Activated CD8-positive, alpha-beta memory T cell treated with anti-CD3 and anti-CD28 coated beads for 36 hours (primary cell): ENCODE data around the gene LTA. TPM values are rescaled to one million over a fixed set of nuclear protein-coding genes. Genes with fewer than 3 reads are reported as not detected.

ENCODE experiments used
- CTCF ChIA-PET: fragments of 350-600 bp; sonication (Branson Sonifier 250); formaldehyde crosslinking; loops from one replicate; lab custom pipeline; 2021; ENCODE audit warnings: antibody characterized with exemption; lab: Charles Lee
- POLR2A ChIA-PET: fragments of 350-600 bp; sonication (Branson Sonifier 250); formaldehyde crosslinking; loops from one replicate; lab custom pipeline; 2021; ENCODE audit warnings: antibody characterized with exemption; lab: Charles Lee
- total RNA-seq, 2 experiments: library from RNA; stranded (reverse); gene quantifications; one replicate each; pipeline ENCODE4 v1.2.3, GENCODE V29; 2021

LTA gene, protein sequence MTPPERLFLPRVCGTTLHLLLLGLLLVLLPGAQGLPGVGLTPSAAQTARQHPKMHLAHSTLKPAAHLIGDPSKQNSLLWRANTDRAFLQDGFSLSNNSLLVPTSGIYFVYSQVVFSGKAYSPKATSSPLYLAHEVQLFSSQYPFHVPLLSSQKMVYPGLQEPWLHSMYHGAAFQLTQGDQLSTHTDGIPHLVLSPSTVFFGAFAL
- total RNA-seq, result 100 to 1,000 TPM; 702 to 706 TPM

DNA sequence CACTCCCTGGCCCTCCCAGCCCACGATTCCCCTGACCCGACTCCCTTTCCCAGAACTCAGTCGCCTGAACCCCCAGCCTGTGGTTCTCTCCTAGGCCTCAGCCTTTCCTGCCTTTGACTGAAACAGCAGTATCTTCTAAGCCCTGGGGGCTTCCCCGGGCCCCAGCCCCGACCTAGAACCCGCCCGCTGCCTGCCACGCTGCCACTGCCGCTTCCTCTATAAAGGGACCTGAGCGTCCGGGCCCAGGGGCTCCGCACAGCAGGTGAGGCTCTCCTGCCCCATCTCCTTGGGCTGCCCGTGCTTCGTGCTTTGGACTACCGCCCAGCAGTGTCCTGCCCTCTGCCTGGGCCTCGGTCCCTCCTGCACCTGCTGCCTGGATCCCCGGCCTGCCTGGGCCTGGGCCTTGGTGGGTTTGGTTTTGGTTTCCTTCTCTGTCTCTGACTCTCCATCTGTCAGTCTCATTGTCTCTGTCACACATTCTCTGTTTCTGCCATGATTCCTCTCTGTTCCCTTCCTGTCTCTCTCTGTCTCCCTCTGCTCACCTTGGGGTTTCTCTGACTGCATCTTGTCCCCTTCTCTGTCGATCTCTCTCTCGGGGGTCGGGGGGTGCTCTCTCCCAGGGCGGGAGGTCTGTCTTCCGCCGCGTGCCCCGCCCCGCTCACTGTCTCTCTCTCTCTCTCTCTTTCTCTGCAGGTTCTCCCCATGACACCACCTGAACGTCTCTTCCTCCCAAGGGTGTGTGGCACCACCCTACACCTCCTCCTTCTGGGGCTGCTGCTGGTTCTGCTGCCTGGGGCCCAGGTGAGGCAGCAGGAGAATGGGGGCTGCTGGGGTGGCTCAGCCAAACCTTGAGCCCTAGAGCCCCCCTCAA is at the start of gene LTA:
TSS of gene LTA (plus strand) at position 249 of the 871 bp plus-strand sequence. CDS start at position 703, 454 bp downstream.
- ChIA-PET CTCF (interaction anchor here (1.0 to 9.0 kb wide), 8 partner anchors 8 to 26 kb away, joined by 4 to 80 read pairs (median 22); partner anchors contain the start of genes ATP6V1G2, LST1 and NFKBIL1), POLR2A (interaction anchor here (0.7 to 4.8 kb wide), 2 partner anchors 13 to 77 kb away, joined by 4 to 41 read pairs; no protein-coding TSS in a partner anchor)

DNA sequence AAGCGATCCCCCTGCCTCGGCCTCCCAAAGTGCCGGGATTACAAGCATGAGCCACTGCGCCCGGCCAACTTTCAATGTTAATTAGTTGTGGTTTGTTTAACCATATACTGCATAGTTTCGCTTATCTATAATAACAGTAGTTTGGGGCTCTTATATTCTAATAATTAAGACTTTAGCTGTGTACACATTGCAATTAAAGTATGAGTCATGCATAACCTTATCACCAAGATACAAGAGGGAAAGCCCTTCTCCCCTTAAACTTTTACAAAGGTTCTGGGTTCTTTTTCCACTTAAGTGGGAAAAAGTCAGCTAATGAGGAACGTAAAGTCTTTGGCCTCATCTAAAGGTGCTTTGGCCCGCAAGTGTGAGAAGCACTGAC is 46.5 kb upstream of the LTA start:
- POLR2A ChIA-PET, result interaction anchor here (0.7 kb wide), 1 partner anchor 8 kb away, joined by 9 read pairs; no protein-coding TSS in a partner anchor
- CTCF ChIA-PET, result no interaction called here

DNA sequence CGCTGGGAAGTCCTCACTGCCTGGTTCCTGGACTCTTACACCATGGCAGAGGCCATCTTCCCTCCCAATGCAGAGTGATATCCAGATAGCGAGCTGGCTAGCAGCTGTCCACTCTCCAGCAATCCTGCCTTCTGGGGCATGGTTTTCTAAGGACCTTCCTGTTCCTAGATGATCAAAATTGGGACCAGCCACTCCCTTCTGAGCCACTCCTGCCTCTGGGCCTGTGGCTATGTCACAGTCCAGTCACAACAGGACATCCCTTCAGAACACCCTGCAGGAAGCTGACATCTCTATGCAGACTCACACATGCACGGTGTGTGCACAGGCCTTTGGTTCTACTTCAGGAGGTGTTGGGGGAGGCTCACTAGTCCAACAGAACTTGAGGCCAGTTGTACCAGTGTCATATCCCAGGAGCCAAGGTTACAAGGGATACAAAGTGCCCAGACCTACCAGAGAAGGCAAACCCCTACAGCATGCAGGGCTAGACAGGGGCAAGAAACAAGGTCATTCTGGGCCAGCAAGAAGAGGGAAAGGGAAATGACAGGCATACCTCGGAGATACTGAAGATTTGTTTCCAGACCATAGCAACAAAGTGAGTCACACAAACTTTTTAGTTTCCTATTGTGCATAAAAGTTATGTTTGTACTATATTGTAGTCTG is 46.0 kb upstream of the LTA start:
- CTCF ChIA-PET, result no interaction called here

DNA sequence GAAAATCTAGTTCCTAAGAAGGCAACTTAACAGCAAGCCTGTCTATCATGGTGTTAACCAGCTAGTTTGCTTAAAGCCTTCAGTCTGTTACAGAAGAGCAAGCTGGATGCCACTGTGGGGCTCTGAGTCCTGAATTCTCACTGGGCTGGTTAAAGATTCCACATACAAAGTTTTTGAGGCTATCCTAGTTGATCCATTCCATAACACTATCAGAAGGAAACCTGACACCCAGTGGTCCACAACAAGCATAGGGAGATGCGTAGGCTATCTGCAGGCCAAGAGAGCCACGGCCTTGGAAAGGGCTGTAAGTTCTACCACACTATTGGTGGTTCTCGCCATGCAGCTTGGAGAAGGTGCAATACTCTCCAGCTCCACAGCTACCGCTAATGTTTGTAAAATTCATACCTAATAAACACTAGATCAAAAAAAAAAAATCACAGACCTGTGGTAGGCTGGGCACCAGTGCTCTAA is 43.7 kb upstream of the LTA start:
- POLR2A ChIA-PET, result no interaction called here
- CTCF ChIA-PET, result interaction anchor here (1.2 kb wide), 1 partner anchor 13 kb away, joined by 4 read pairs; the partner anchor contains the start of gene DDX39B

More for the DNA sequence above, 46.0 kb upstream of the LTA start:
- POLR2A ChIA-PET, result no interaction called here

DNA sequence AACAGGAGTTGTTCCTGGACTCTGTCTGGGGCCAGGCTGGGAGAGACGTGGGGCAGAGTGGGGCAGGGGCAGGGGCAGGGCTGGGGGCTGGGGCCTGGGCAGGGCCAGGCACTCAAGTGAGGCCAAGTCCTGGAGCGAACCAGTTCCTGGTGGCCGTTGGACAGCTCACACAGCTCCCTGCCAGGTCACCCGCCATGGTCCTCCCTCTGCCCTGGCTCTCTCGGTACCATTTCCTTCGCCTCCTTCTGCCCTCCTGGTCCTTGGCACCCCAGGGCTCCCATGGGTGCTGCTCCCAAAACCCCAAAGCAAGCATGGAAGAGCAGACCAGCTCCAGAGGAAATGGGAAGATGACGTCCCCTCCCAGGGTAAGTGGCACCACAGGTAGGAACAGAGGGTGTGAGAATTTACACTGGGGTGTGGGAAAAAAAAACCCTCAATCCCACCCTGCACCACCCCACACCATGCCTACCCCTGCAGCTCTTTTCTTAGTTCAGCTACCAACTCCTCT is 43.2 kb upstream of the LTA start, which contains the start of gene MCCD1:
TSS of gene MCCD1 (plus strand) at position 142 of the 508 bp plus-strand sequence. CDS start at position 195, 53 bp downstream.
- ChIA-PET CTCF (no interaction called here), POLR2A (interaction anchor here (0.6 to 0.9 kb wide), 2 partner anchors 105 to 344 kb away, joined by 3 read pairs; no protein-coding TSS in a partner anchor)

DNA sequence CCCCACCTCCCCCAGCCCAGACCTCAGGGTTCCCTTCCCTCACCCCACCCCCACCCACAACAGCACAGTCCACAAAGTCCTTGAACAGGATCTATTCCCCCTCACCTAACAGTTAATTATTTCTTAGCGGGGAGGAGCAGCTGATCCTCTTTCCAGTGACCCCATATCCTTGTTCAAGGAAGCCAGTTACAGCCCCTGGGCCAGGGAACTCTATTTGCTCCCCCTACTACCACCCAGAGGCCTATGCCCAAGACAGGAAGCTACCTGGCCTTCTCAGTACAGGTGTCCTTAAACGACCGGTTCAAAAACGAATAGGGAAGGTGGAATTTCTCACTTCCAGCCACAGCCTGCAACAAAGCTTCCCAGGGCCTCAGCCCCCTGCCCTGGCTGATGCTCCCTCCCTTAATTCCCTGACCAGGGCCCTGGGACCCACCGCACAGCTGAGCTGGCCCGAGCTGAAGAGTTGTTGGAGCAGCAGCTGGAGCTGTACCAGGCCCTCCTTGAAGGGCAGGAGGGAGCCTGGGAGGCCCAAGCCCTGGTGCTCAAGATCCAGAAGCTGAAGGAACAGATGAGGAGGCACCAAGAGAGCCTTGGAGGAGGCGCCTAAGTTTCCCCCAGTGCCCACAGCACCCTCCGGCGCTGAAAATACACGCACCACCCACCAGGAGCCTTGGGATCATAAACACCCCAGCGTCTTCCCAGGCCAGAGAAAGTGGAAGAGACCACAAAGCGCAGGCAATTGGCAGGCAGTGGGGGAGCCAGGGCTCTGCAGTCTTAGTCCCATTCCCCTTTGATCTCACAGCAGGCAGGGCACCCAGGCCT is 42.5 kb upstream of the LTA start:
- CTCF ChIA-PET, result no interaction called here
- POLR2A ChIA-PET, result interaction anchor here (0.6 to 0.9 kb wide), 2 partner anchors 105 to 345 kb away, joined by 3 read pairs; no protein-coding TSS in a partner anchor

DNA sequence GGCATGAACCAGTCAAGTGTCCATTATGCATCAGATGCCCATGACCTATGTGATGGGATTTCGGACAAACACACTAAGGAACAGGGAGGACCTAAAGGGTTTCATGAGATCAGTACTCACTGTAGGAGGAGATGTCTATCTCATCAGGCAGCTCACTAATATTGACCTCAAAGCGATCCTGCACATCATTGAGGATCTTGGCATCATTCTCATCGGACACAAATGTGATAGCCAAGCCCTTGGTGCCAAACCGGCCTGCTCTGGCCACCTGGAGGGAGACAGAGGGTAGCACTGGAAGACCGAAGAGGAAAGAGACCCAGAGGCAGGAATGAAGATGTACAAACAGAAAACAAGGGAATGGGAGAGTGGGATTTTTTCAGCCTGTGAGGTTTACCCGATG is 41.4 kb upstream of the LTA start:
- ChIA-PET POLR2A (no interaction called here), CTCF (no interaction called here)

DNA sequence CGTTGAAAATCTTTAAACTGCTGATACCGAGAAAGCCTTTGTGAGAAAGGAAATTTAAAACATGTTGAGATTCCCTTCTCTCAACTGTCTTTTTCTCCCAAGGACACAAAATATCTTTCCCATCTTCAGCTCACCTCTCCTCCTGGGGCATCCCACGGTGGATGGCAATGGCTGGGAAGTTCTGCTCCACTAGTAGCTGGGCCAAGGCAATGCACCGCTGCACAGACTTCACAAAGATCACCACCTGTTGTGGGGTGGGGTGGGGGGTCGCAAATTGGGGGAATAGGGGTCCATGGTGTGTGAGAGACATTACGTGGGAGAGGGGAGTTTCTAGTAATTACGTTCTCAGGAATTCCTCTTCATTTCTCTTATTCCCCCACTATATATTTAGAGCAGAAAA is 40.9 kb upstream of the LTA start:
- ChIA-PET POLR2A (no interaction called here), CTCF (no interaction called here)

DNA sequence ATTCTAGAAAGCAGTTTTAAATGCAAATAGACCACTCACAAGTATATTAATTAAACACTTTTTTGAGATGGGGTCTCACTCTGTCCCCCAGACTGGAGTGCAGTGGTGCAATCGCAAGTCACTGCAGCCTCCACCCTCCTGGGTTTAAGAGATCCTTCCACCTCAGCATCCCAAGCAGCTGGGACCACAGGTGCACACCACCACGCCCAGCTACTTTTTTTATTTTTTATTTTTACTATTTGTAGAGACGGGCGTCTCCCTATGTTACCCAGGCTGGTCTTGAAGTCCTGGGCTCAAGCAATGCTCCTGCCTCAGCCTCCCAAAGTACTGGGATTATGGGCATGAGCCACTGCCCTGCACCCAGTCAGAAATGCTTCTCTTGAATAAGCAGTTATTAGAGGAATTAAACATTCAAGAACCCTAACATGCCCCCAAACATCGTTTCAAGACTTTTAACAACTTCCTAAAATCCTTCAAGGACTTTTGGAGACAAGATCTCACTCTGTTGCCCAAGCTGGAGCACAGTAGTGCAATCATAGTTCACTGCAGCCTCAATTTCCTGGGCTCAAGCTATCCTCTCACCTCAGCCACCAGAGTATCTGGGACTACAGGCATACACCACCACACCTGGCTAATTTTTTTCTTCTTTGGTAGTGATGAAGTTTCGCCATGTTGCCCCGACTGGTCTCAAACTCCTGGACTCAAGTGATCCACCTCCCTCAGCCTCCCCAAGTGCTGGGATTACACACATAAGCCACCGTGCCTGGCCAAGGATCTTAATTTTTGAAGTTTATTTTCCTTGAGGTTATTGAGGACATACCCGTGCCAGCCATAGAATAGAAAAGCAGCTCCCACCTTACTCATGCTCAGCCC is 40.1 kb upstream of the LTA start:
- CTCF ChIA-PET, result interaction anchor here (1.1 kb wide), 1 partner anchor 14 kb away, joined by 3 read pairs; the partner anchor contains the start of gene ATP6V1G2
- POLR2A ChIA-PET, result interaction anchor here (0.8 kb wide), 1 partner anchor 9 kb away, joined by 3 read pairs; the partner anchor contains the start of gene DDX39B

DNA sequence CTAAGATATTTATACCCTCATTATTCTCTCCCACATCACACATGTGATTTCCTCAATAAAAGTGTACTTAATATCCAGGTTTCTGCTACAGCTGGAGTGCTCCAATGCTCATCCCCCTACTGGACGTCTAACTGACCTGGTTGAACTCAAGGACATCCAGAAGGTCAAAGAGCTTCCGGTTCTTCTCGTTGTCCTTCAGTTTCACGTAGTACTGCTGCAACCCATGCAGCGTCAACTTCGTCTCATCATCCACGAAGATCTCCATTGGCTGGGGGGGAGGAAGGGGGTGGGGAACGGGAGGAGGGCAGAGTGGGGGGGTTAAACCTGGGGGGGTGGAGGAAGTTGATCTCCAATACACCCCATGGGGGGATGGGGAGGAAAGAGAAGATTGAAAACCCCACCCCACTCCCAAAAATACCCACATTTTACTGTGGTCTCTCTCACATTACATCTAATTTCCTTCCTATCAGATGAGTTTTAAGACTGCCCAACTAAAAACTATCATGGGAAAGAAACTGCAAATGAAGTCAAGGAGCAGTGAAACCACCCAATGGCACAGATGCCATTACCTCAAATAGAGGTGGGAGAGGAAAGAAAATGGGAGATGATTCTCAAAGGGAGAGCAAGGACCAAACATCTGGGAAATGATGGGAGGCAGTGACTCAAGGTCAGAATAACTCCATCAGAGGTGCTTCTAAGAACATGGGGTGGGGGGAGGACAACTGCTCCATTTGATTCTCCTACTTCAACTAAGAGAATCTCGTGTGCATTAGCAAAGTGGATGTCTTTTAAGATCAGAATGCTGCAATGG is 39.2 kb upstream of the LTA start:
- POLR2A ChIA-PET, result interaction anchor here (0.8 kb wide), 1 partner anchor 9 kb away, joined by 3 read pairs; the partner anchor contains the start of gene DDX39B
- CTCF ChIA-PET, result interaction anchor here (1.1 kb wide), 1 partner anchor 13 kb away, joined by 3 read pairs; the partner anchor contains the start of gene ATP6V1G2

DNA sequence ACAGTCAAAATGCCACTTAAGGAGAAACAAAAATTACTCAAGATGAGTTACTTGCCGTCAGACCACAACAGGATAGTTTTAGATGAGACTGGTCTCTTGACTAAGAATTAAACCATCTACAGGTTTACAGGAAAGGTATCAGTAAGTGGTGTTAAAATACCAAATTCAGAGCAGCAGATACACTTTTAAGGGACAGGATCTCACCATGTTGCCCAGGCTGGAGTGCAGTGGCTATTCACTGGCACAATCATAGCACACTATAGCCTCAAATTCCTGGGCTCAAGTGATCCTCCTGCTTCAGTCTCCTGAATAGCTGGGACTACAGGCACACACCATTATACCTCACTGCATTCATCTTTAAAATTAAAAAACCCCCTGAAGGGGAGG is 38.6 kb upstream of the LTA start:
- CTCF ChIA-PET, result interaction anchor here (0.8 kb wide), 1 partner anchor 65 kb away, joined by 3 read pairs; no protein-coding TSS in a partner anchor
- POLR2A ChIA-PET, result interaction anchor here (0.5 kb wide), 1 partner anchor 8 kb away, joined by 9 read pairs; no protein-coding TSS in a partner anchor

DNA sequence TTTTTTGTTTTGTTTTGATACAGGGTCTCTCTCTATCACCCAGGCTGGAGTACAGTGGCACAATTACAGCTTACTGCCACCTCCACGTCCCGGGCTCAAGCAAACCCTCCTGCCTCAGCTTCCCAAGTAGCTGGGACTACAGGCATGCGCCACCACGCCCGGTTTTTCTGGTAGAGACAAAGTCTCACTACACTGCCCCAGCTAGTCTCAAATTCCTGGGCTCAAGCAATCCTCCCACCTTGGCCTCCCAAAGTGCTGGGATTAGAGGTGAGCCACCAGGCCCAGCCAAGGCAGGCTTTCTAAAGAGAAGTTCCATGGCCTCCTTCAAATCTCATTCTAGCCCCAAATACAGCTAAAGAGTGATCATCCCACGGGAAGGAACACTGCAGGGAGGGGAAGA is 38.1 kb upstream of the LTA start:
- ChIA-PET POLR2A (interaction anchor here (0.5 to 0.6 kb wide), 2 partner anchors 9 to 1874 kb away, joined by 3 to 9 read pairs; no protein-coding TSS in a partner anchor), CTCF (interaction anchor here (0.8 kb wide), 1 partner anchor 65 kb away, joined by 3 read pairs; no protein-coding TSS in a partner anchor)

DNA sequence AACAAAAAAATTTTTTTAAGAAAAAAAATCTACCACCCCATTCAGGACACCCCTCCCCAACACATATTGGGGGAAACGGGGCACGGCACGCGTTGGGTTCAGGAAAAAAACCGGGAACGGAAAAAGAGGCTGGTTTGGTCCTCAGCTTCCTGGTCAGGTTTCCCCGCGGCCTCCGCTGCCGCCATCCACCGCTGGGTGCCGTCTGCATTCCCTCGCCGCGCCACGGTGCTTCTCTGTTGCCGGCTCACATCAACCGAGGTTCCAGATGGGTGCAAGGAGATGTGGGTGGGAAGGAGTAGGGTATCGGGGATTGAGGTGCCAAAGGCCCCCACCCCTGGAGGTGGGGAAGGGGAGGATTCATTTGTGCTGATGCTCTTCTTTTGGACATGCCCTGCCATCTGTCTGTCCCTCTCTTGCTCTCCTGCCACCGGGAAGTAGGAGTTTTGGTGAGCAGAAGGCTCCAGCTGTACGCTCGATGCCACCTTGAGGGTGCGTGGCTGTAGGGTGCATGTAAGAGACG is 37.5 kb upstream of the LTA start:
- POLR2A ChIA-PET, result interaction anchor here (0.6 kb wide), 1 partner anchor 1873 kb away, joined by 3 read pairs; no protein-coding TSS in a partner anchor
- CTCF ChIA-PET, result interaction anchor here (1.4 kb wide), 1 partner anchor 64 kb away, joined by 3 read pairs; no protein-coding TSS in a partner anchor

DNA sequence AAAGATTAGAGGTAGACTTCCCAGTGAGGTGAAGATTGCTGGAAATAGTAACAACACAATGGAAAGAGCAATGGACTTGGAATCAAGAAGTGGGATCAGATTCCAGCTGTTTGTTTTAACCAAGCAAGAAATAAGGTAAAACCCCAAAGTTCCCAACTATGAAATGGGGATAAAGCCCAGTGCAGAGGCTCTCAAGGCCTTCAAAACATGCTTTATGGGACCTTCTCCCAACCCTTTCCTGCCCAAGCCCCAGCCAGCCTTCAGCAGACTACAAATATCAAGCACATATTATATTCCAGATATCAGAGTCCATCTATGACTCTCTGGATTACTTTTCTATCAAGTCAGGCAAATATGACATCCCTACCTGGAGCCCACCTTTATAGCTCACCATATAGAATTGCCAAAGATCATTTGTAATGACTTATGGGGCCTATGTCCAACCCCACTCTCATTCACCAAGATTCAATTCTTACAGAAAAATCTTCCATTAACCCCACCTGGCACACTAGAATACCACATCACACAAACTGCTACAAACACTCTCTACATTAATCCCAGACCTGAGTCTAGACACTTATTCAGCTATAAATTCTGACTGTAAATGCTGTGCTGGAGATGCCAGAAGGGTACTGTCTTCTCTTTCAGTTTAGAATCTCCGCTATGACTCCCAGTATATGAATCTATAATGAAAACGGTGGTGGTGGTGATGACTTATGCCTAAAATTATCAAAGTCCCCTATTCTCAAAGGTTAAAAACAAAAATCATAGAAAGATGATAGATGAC is 36.4 kb upstream of the LTA start:
- ChIA-PET CTCF (interaction anchor here (1.4 kb wide), 1 partner anchor 63 kb away, joined by 3 read pairs; no protein-coding TSS in a partner anchor), POLR2A (interaction anchor here (0.6 kb wide), 2 partner anchors 32 to 41 kb away, joined by 4 to 8 read pairs; no protein-coding TSS in a partner anchor)
